H9 (cell line): ENCODE data around the gene FOXC2. TPM values are rescaled to one million over a fixed set of nuclear protein-coding genes. Genes with fewer than 3 reads are reported as not detected.

ENCODE experiments used
- DNase-seq: peaks from one replicate; pipeline ENCODE4 v3.0.0-alpha.2; 2017
- H2AFZ ChIP-seq: one replicate; pipeline ENCODE4 v1.6.1; 2013; ENCODE audit warnings: mild to moderate bottlenecking, low read length, control low read depth, moderate library complexity
- H2AK5ac ChIP-seq: 2 replicates; pipeline ENCODE4 v1.6.1; 2013; ENCODE audit warnings: low read length, control low read depth, mixed read lengths; ENCODE audit not compliant: insufficient read length
- H2BK120ac ChIP-seq: one replicate; pipeline ENCODE4 v1.6.1; 2013; ENCODE audit warnings: low read depth, mild to moderate bottlenecking, low read length, control low read depth, inconsistent platforms; ENCODE audit not compliant: poor library complexity, severe bottlenecking
- H2BK12ac ChIP-seq: 2 replicates; pipeline ENCODE4 v1.6.1; 2013; ENCODE audit warnings: low read length, control low read depth, mixed read lengths, low read depth; ENCODE audit not compliant: insufficient read length
- H2BK15ac ChIP-seq: 2 replicates; pipeline ENCODE4 v1.6.1; 2013; ENCODE audit warnings: low read depth, low read length, control low read depth
- H2BK20ac ChIP-seq: one replicate; pipeline ENCODE4 v1.6.1; 2013; ENCODE audit warnings: low read depth, mild to moderate bottlenecking, low read length, control low read depth, inconsistent platforms; ENCODE audit not compliant: poor library complexity, severe bottlenecking
- H2BK5ac ChIP-seq: 2 replicates; pipeline ENCODE4 v1.6.1; 2013; ENCODE audit warnings: low read length, control low read depth, mixed read lengths; ENCODE audit not compliant: insufficient read length
- H3K14ac ChIP-seq: 2 replicates; pipeline ENCODE4 v1.6.1; 2013; ENCODE audit warnings: low read length, control low read depth; ENCODE audit not compliant: insufficient read depth
- H3K18ac ChIP-seq: 2 replicates; pipeline ENCODE4 v1.6.1; 2013; ENCODE audit warnings: low read depth, mild to moderate bottlenecking, mixed read lengths, low read length, control low read depth; ENCODE audit not compliant: insufficient read length
- H3K23ac ChIP-seq: 2 replicates; pipeline ENCODE4 v1.6.1; 2013; ENCODE audit warnings: low read length, control low read depth, mixed read lengths, low read depth; ENCODE audit not compliant: insufficient read length
- H3K23me2 ChIP-seq: 2 replicates; pipeline ENCODE4 v1.6.1; 2013; ENCODE audit warnings: low read depth, mild to moderate bottlenecking, mixed read lengths, low read length, control low read depth; ENCODE audit not compliant: insufficient read length, poor library complexity, severe bottlenecking
- H3K27ac ChIP-seq: 2 replicates; pipeline ENCODE4 v1.5.1; 2013; ENCODE audit warnings: low read length, control low read depth, mixed read lengths, low read depth; ENCODE audit not compliant: insufficient read length
- H3K27me3 ChIP-seq: 2 replicates; pipeline ENCODE4 v1.6.1; 2013; ENCODE audit warnings: low read length, control low read depth, inconsistent platforms; ENCODE audit not compliant: insufficient read depth
- H3K4ac ChIP-seq: 2 replicates; pipeline ENCODE4 v1.6.1; 2013; ENCODE audit warnings: low read depth, mild to moderate bottlenecking, control low read depth, inconsistent platforms, low read length, moderate library complexity
- H3K4me1 ChIP-seq: 2 replicates; pipeline ENCODE4 v1.6.1; 2013; ENCODE audit warnings: low read length, control low read depth, inconsistent platforms; ENCODE audit not compliant: insufficient read depth
- H3K4me2 ChIP-seq: 2 replicates; pipeline ENCODE4 v1.6.1; 2013; ENCODE audit warnings: low read length, control low read depth, mixed read lengths; ENCODE audit not compliant: insufficient read length, insufficient read depth
- H3K56ac ChIP-seq: 2 replicates; pipeline ENCODE4 v1.6.1; 2013; ENCODE audit warnings: low read depth, mild to moderate bottlenecking, mixed read lengths, low read length, control low read depth; ENCODE audit not compliant: insufficient read length
- H3K79me1 ChIP-seq: 2 replicates; pipeline ENCODE4 v1.6.1; 2013; ENCODE audit warnings: low read depth, mild to moderate bottlenecking, moderate library complexity, low read length, control low read depth, inconsistent platforms; ENCODE audit not compliant: insufficient read depth, poor library complexity, severe bottlenecking
- H3K79me2 ChIP-seq: 2 replicates; pipeline ENCODE4 v1.6.1; 2013; ENCODE audit warnings: low read length, control low read depth, inconsistent platforms; ENCODE audit not compliant: insufficient read depth
- H3K9ac ChIP-seq: 2 replicates; pipeline ENCODE4 v1.6.1; 2013; ENCODE audit warnings: low read length, control low read depth, mixed read lengths; ENCODE audit not compliant: insufficient read length; ENCODE audit errors: extremely low read depth
- H3K9me3 ChIP-seq: one replicate; pipeline ENCODE4 v1.6.1; 2013; ENCODE audit warnings: low read depth, low read length, inconsistent platforms; ENCODE audit not compliant: control insufficient read depth
- H3T11ph ChIP-seq: one replicate; pipeline ENCODE4 v1.6.1; 2013; ENCODE audit warnings: mild to moderate bottlenecking, low read length, control low read depth, inconsistent platforms
- H4K20me1 ChIP-seq: one replicate; pipeline ENCODE4 v1.6.1; 2013; ENCODE audit not compliant: control insufficient read depth, insufficient read length, insufficient read depth
- H4K5ac ChIP-seq: 2 replicates; pipeline ENCODE4 v1.6.1; 2013; ENCODE audit warnings: low read depth, mild to moderate bottlenecking, mixed read lengths, low read length, control low read depth; ENCODE audit not compliant: insufficient read length
- H4K8ac ChIP-seq: replicated peaks from 2 replicates; pipeline ENCODE4 v1.6.1; 2013; ENCODE audit warnings: low read length, control low read depth, mixed read lengths, low read depth; ENCODE audit not compliant: insufficient read length
- H4K91ac ChIP-seq: 2 replicates; pipeline ENCODE4 v1.6.1; 2013; ENCODE audit warnings: low read depth, mild to moderate bottlenecking, moderate library complexity, mixed read lengths, low read length, control low read depth; ENCODE audit not compliant: insufficient read length
- H3K27ac Mint-ChIP-seq, 3 experiments: 2 replicates in 2 of 3; 3 replicates in 1 of 3; pipeline ENCODE4 v1.8.0; 2020 to 2021; ENCODE audit warnings: mixed read lengths in 3 of 3, mild to moderate bottlenecking in 1 of 3, moderate library complexity in 1 of 3
- H3K27me3 Mint-ChIP-seq: 2 replicates; pipeline ENCODE4 v1.8.0; 2021; ENCODE audit warnings: low read depth, mild to moderate bottlenecking, moderate library complexity, mixed read lengths
- H3K36me3 Mint-ChIP-seq, 3 experiments: 2 replicates in 2 of 3; 3 replicates in 1 of 3; pipeline ENCODE4 v1.8.0; 2020 to 2021; ENCODE audit warnings: low read depth in 3 of 3, mixed read lengths in 3 of 3; ENCODE audit not compliant: insufficient read depth in 1 of 3
- H3K4me1 Mint-ChIP-seq, 2 experiments: 2 replicates each; pipeline ENCODE4 v1.8.0; 2020; ENCODE audit warnings: mixed read lengths in 2 of 2
- H3K4me3 Mint-ChIP-seq, 2 experiments: 2 replicates in 1 of 2; 3 replicates in 1 of 2; pipeline ENCODE4 v1.8.0; 2020 to 2021; ENCODE audit warnings: mild to moderate bottlenecking in 2 of 2, mixed read lengths in 2 of 2, moderate library complexity in 1 of 2
- H3K9me3 Mint-ChIP-seq, 2 experiments: 2 replicates in 1 of 2; 3 replicates in 1 of 2; pipeline ENCODE4 v1.8.0; 2020; ENCODE audit warnings: mild to moderate bottlenecking in 2 of 2, mixed read lengths in 2 of 2, moderate library complexity in 1 of 2
- CTCF ChIP-seq: fragments of 200-600 bp; sonication (generic); conservative IDR thresholded peaks from 3 replicates; pipeline ENCODE4 v1.8.0; 2021; ENCODE audit warnings: antibody characterized with exemption, mild to moderate bottlenecking
- WGBS: extraction: QIAGEN DNeasy Blood & Tissue Kit; methylation state at CpG from one replicate; pipeline ENCODE4 v1.1.7; 2013; ENCODE audit warnings: missing lambda C conversion rate, low lambda C conversion rate, mixed read lengths; ENCODE audit not compliant: insufficient read length; ENCODE audit errors: extremely low coverage; 5-methylcytosine and 5-hydroxymethylcytosine counted together
- total RNA-seq: library from RNA; stranded (reverse); gene quantifications from 2 replicates; pipeline ENCODE4 v1.2.1, GENCODE V29; 2021

The FOXC2 gene
- total RNA-seq, 1 experiment from 2014 or later = not detected

GRCh38 chr16:86595983-86596605 is 29.5 kb downstream of the FOXC2 start:
- Mint-ChIP-seq H3K4me1 (peaks cover 0 to 10% of the 10 kb centered on the region in 2 experiments; a peak in 2 of 4 replicates), H3K4me3 (no peak overlapping the region), H3K27ac (no peak overlapping the region), H3K27me3 (peaks cover 51% of the 10 kb centered on the region), H3K36me3 (no peaks in the 10 kb centered on the region), H3K9me3 (no peaks in the 10 kb centered on the region)
- H3K79me2 ChIP-seq = no peaks in the 10 kb centered on the region
- no peak overlapping the region for H4K91ac ChIP-seq
- no peaks in the 10 kb centered on the region for H3K79me1 ChIP-seq
- no peak overlapping the region for H3K23ac ChIP-seq
- no CpG with 5 or more reads among the region's 10 CpGs for WGBS
- H3K56ac ChIP-seq = no peak overlapping the region
- no peak overlapping the region for H3K14ac ChIP-seq
- H2BK12ac ChIP-seq = no peak overlapping the region
- H3K27ac ChIP-seq = no peak overlapping the region
- H3K9me3 ChIP-seq = no peaks in the 10 kb centered on the region
- H3K4me1 ChIP-seq = no peaks in the 10 kb centered on the region
- H3K4me2 ChIP-seq = no peak overlapping the region
- no peak for DNase-seq
- no peak overlapping the region for H2BK120ac ChIP-seq
- H3K18ac ChIP-seq = no peak overlapping the region
- H3K27me3 ChIP-seq = no peaks in the 10 kb centered on the region
- no peak overlapping the region for H4K8ac ChIP-seq
- H2BK5ac ChIP-seq = no peak overlapping the region
- H3T11ph ChIP-seq = no peak overlapping the region
- no peak overlapping the region for H3K4ac ChIP-seq
- H2AFZ ChIP-seq = no peak overlapping the region
- H3K23me2 ChIP-seq = no peaks in the 10 kb centered on the region
- no peaks in the 10 kb centered on the region for H4K20me1 ChIP-seq
- H2BK20ac ChIP-seq = no peak overlapping the region
- H2BK15ac ChIP-seq = no peak overlapping the region
- no peak overlapping the region for H4K5ac ChIP-seq
- no peak for TF ChIP-seq CTCF
- no peak overlapping the region for H2AK5ac ChIP-seq
- no peak overlapping the region for H3K9ac ChIP-seq
